ENCODE measurements around the gene PRRT1. TPM values are rescaled to one million over a fixed set of nuclear protein-coding genes. Genes with fewer than 3 reads are reported as not detected.

The PRRT1 gene
- total and polyA plus RNA-seq, 4 donors: 0.08 to 0.24 (median 0.19) TPM; not detected in 1

- Histone ChIP-seq H3K4me3 (ENCODE audit: low read depth in 1 of 3, low read length in 3 of 3) (peak overlapping the region; percentile 38 to 53 (median 50)), H3K4me1 (ENCODE audit: control insufficient read depth in 4 of 4, insufficient read depth in 4 of 4, low read length in 3 of 4) (peaks cover 3 to 33% (median 17%) of the 10 kb centered on the region in 4 donors), H3K36me3 (ENCODE audit: control insufficient read depth in 4 of 4, insufficient read depth in 3 of 4, low read depth in 1 of 4, low read length in 3 of 4) (no peaks in the 10 kb centered on the region), H3K9ac (ENCODE audit: low read depth in 1 of 2, low read length in 2 of 2) (peak overlapping the region; percentile 66 to 84), H3K27ac (ENCODE audit: low read depth in 1 of 2, low read length in 2 of 2) (peak overlapping the region; percentile 82 to 99), H3K9me3 (ENCODE audit: control insufficient read depth in 4 of 4, low read length in 3 of 4) (no peaks in the 10 kb centered on the region), H3K27me3 (ENCODE audit: control insufficient read depth in 4 of 4, insufficient read depth in 4 of 4, low read length in 3 of 4) (no peaks in the 10 kb centered on the region)
- 18% methylated on average over 15 of the region's 15 CpGs for WGBS
- DNase-seq (ENCODE audit: low spot score): peak; percentile 65
- TF ChIP-seq RAD21 (IDR thresholded peaks at IDR 0.05) (peak; percentile 33 to 52), EGR1 (IDR thresholded peaks at IDR 0.05; ENCODE audit: low read depth in 2 of 2) (no peak), ZBTB33 (IDR thresholded peaks at IDR 0.05) (no peak), JUND (IDR thresholded peaks at IDR 0.05) (peak in 1 of 2 donors; percentile 48), FOXA1 (IDR thresholded peaks at IDR 0.05) (no peak), SP1 (IDR thresholded peaks at IDR 0.05) (no peak), NR2F2 (IDR thresholded peaks at IDR 0.05) (no peak), TAF1 (conservative IDR thresholded peaks at IDR 0.05) (no peak), MAX (IDR thresholded peaks at IDR 0.05) (no peak), RXRA (IDR thresholded peaks at IDR 0.05) (no peak), YY1 (IDR thresholded peaks at IDR 0.05) (no peak), GABPA (IDR thresholded peaks at IDR 0.05 in 1 of 2, conservative IDR thresholded peaks at IDR 0.05 in 1 of 2) (no peak), ATF3 (IDR thresholded peaks at IDR 0.05) (no peak), HNF4A (conservative IDR thresholded peaks at IDR 0.05) (peak in 1 of 2 donors; percentile 29), FOXA2 (IDR thresholded peaks at IDR 0.05) (no peak), HNF4G (IDR thresholded peaks at IDR 0.05) (no peak)
- TF ChIP-seq, protein P1, sequence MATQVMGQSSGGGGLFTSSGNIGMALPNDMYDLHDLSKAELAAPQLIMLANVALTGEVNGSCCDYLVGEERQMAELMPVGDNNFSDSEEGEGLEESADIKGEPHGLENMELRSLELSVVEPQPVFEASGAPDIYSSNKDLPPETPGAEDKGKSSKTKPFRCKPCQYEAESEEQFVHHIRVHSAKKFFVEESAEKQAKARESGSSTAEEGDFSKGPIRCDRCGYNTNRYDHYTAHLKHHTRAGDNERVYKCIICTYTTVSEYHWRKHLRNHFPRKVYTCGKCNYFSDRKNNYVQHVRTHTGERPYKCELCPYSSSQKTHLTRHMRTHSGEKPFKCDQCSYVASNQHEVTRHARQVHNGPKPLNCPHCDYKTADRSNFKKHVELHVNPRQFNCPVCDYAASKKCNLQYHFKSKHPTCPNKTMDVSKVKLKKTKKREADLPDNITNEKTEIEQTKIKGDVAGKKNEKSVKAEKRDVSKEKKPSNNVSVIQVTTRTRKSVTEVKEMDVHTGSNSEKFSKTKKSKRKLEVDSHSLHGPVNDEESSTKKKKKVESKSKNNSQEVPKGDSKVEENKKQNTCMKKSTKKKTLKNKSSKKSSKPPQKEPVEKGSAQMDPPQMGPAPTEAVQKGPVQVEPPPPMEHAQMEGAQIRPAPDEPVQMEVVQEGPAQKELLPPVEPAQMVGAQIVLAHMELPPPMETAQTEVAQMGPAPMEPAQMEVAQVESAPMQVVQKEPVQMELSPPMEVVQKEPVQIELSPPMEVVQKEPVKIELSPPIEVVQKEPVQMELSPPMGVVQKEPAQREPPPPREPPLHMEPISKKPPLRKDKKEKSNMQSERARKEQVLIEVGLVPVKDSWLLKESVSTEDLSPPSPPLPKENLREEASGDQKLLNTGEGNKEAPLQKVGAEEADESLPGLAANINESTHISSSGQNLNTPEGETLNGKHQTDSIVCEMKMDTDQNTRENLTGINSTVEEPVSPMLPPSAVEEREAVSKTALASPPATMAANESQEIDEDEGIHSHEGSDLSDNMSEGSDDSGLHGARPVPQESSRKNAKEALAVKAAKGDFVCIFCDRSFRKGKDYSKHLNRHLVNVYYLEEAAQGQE (IDR thresholded peaks at IDR 0.05): no peak
- TF ChIP-seq, protein P2, sequence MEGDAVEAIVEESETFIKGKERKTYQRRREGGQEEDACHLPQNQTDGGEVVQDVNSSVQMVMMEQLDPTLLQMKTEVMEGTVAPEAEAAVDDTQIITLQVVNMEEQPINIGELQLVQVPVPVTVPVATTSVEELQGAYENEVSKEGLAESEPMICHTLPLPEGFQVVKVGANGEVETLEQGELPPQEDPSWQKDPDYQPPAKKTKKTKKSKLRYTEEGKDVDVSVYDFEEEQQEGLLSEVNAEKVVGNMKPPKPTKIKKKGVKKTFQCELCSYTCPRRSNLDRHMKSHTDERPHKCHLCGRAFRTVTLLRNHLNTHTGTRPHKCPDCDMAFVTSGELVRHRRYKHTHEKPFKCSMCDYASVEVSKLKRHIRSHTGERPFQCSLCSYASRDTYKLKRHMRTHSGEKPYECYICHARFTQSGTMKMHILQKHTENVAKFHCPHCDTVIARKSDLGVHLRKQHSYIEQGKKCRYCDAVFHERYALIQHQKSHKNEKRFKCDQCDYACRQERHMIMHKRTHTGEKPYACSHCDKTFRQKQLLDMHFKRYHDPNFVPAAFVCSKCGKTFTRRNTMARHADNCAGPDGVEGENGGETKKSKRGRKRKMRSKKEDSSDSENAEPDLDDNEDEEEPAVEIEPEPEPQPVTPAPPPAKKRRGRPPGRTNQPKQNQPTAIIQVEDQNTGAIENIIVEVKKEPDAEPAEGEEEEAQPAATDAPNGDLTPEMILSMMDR (IDR thresholded peaks at IDR 0.05; ENCODE audit: low read depth, low read length, missing input control): peak; percentile 41
These were observed 43.3 kb upstream of the PRRT1 start for GRCh38 chr6:32194825-32195651.

All from liver (tissue), 9 donors.